ENCODE data around the gene FUCA1.

GRCh38 chr1:23899070-23899469, 31.0 kb upstream of the FUCA1 start:
- no peak for TF ChIP-seq REST (IDR thresholded peaks at IDR 0.05; ENCODE audit: insufficient replicate concordance, low read depth)
- TF ChIP-seq CTCF (IDR thresholded peaks at IDR 0.05; ENCODE audit: insufficient read depth, low read length) = no peak
- peak; percentile 65 for TF ChIP-seq POLR2AphosphoS5 (IDR thresholded peaks at IDR 0.05; ENCODE audit: low read depth)
- no peak for TF ChIP-seq GABPA (IDR thresholded peaks at IDR 0.05; ENCODE audit: low read depth)
- no peak for TF ChIP-seq SPI1 (IDR thresholded peaks at IDR 0.05; ENCODE audit: borderline replicate concordance, low read depth)
